ENCODE measurements around the gene FAM149B1.

GRCh38 chr10:73172867-73173266 lies 4.9 kb downstream of the FAM149B1 start:
- TF ChIP-seq CTCF (IDR thresholded peaks at IDR 0.05; ENCODE audit: low read length) (no peak), EZH2 (IDR thresholded peaks at IDR 0.05; ENCODE audit: borderline replicate concordance, low read length) (no peak)
